Spleen (tissue), 11 donors: ENCODE data around the gene NHERF2. TPM values are rescaled to one million over a fixed set of nuclear protein-coding genes. Genes with fewer than 3 reads are reported as not detected.

Experiments used
- DNase-seq: peaks from one replicate; pipeline ENCODE4 v3.0.0-alpha.2; 2020
- H3K27ac ChIP-seq, 8 donors: fragments of 200-600 bp; sonication (generic) in 7 of 8; 1 replicate in 4 of 8; 2 replicates in 4 of 8; pipeline versions ENCODE4 v1.5.0 to v1.8.0; 2016 to 2021; ENCODE audit warnings: inconsistent platforms in 4 of 8, mild to moderate bottlenecking in 4 of 8, moderate library complexity in 1 of 8
- H3K27me3 ChIP-seq, 7 donors: fragments of 200-600 bp; sonication (generic) in 6 of 7; replicated peaks in 1 of 7; 1 replicate in 4 of 7; 2 replicates in 3 of 7; pipeline versions ENCODE4 v1.5.0 to v1.8.0; 2016 to 2021; ENCODE audit warnings: inconsistent platforms in 3 of 7, mild to moderate bottlenecking in 1 of 7
- H3K36me3 ChIP-seq, 6 donors: fragments of 200-600 bp; sonication (generic) in 5 of 6; 1 replicate in 4 of 6; 2 replicates in 2 of 6; pipeline versions ENCODE4 v1.5.0 to v1.8.0; 2016 to 2021; ENCODE audit warnings: inconsistent platforms in 2 of 6
- H3K4me1 ChIP-seq, 6 donors: fragments of 200-600 bp; sonication (generic) in 5 of 6; 1 replicate in 3 of 6; 2 replicates in 3 of 6; pipeline versions ENCODE4 v1.5.0 to v1.8.0; 2016 to 2021; ENCODE audit warnings: inconsistent platforms in 3 of 6
- H3K4me3 ChIP-seq, 8 donors: fragments of 200-600 bp; sonication (generic) in 7 of 8; 1 replicate in 4 of 8; 2 replicates in 4 of 8; pipeline versions ENCODE4 v1.5.0 to v1.8.0; 2016 to 2021; ENCODE audit warnings: inconsistent platforms in 4 of 8, mild to moderate bottlenecking in 4 of 8, moderate library complexity in 2 of 8
- H3K9me3 ChIP-seq, 8 donors: fragments of 200-600 bp; sonication (generic) in 7 of 8; 1 replicate in 4 of 8; 2 replicates in 4 of 8; pipeline versions ENCODE4 v1.5.0 to v1.8.0; 2016 to 2021; ENCODE audit warnings: inconsistent platforms in 4 of 8
- CTCF ChIP-seq, 11 experiments: fragments of 200-600 bp in 7 of 11; fragments of 450-650 bp in 4 of 11; sonication (generic) in 4 of 11; IDR thresholded peaks in 8 of 11; conservative IDR thresholded peaks in 3 of 11; 1 replicate in 7 of 11; 2 replicates in 4 of 11; pipeline versions ENCODE4 v1.4.0 to v1.8.0; 2016 to 2021; ENCODE audit warnings: antibody characterized with exemption in 11 of 11, inconsistent platforms in 4 of 11, mild to moderate bottlenecking in 1 of 11
- POLR2A ChIP-seq, 3 donors: fragments of 450-650 bp; IDR thresholded peaks; one replicate each; pipeline ENCODE4 v1.5.1; 2017; ENCODE audit warnings: antibody characterized with exemption in 3 of 3, mild to moderate bottlenecking in 1 of 3
- POLR2AphosphoS5 ChIP-seq, 3 donors: sonication (generic); formaldehyde crosslinking; IDR thresholded peaks; one replicate each; pipeline ENCODE4 v1.5.1; 2017; ENCODE audit warnings: antibody characterized with exemption in 3 of 3
- WGBS, 5 donors: extraction: QIAGEN DNeasy Blood & Tissue Kit in 3 of 5; methylation state at CpG; one replicate each; pipeline versions ENCODE4 v1.1.5 to v1.1.7; 2013 to 2018; 5-methylcytosine and 5-hydroxymethylcytosine counted together
- intact Hi-C: fragments of 100-400 bp; cut with DNase I; formaldehyde crosslinking; loops from one replicate; pipeline ENCODE4 v1.15.0; 2023; ENCODE audit warnings: low total_unique reads
- polyA plus RNA-seq, 3 donors: library from polyadenylated mRNA; stranded (reverse); fragments of 200-250 nt; gene quantifications; one replicate each; pipeline ENCODE4 v1.2.1, GENCODE V29; 2013
- total RNA-seq, 7 donors: library from RNA; depleted of rRNA in 3 of 7; stranded (reverse); fragments of >200 nt in 3 of 7; fragmentation: NEBNext Ultra II Directional in 4 of 7; extraction: Animal tissue kit (Norgen Biotek cat#: 25700) in 4 of 7; gene quantifications; one replicate each; pipeline versions ENCODE4 v1.1.0 to v1.2.1, GENCODE V29; 2016 to 2021
- donor health status: healthy with polysubstance abuse.
- donor health status: DM: no; HTN: no; CAD: no; lungs with moderate emphysema.
- donor health status: DM: no; HTN: no; CAD: no.
- donor health status: Bipolar disorder and iron deficiency.
- donor health status: healthy.
- donor health status: DM: no; HTN: no; CAD: no.
- donor health status: DM: yes; HTN: yes; CAD: no.

The NHERF2 gene
- total and polyA plus RNA-seq, 10 donors, result 62.4 to 218 (median 112) TPM

GRCh38 chr16:2003827-2004641 is 22.7 kb upstream of the NHERF2 start:
- no peaks in the 10 kb centered on the region for H3K9me3 ChIP-seq
- peak overlapping the region in 1 of 8 donors; percentile 2 for H3K27ac ChIP-seq
- H3K4me3 ChIP-seq, result peak overlapping the region in 4 of 8 donors; percentile 1 to 36 (median 9)
- peaks cover 5 to 64% (median 45%) of the 10 kb centered on the region in 6 donors for H3K36me3 ChIP-seq
- H3K27me3 ChIP-seq, result no peaks in the 10 kb centered on the region
- intact Hi-C loops, result no loop called here
- TF ChIP-seq POLR2A (IDR thresholded peaks at IDR 0.05) (no peak), CTCF (IDR thresholded peaks at IDR 0.05 in 8 of 11, conservative IDR thresholded peaks at IDR 0.05 in 3 of 11) (peak; percentile 85 to 97 (median 93)), POLR2AphosphoS5 (IDR thresholded peaks at IDR 0.05) (peak; percentile 53 to 83 (median 70))
- peaks cover 48 to 76% (median 59%) of the 10 kb centered on the region in 6 donors for H3K4me1 ChIP-seq
- peak; percentile 97 for DNase-seq
- 36 to 52% (median 37%) methylated on average over 28 to 36 of the region's 36 CpGs for WGBS, 5 donors

GRCh38 chr16:2004795-2005517 is 21.7 kb upstream of the NHERF2 start:
- Histone ChIP-seq H3K27me3 (no peaks in the 10 kb centered on the region), H3K27ac (peak overlapping the region in 5 of 8 donors; percentile 22 to 95 (median 49)), H3K4me3 (peak overlapping the region in 2 of 8 donors; percentile 12 to 35), H3K36me3 (peaks cover 5 to 55% (median 36%) of the 10 kb centered on the region in 6 donors), H3K4me1 (peaks cover 48 to 72% (median 61%) of the 10 kb centered on the region in 6 donors), H3K9me3 (no peaks in the 10 kb centered on the region)
- DNase-seq, result peak; percentile 76
- TF ChIP-seq CTCF (IDR thresholded peaks at IDR 0.05 in 8 of 11, conservative IDR thresholded peaks at IDR 0.05 in 3 of 11) (no peak), POLR2AphosphoS5 (IDR thresholded peaks at IDR 0.05) (peak in 1 of 3 donors; percentile 49), POLR2A (IDR thresholded peaks at IDR 0.05) (no peak)
- WGBS, 5 donors, result 55 to 67% (median 65%) methylated on average over 22 to 34 of the region's 34 CpGs
- intact Hi-C loops, result no loop called here

GRCh38 chr16:2005646-2006045 is 21.1 kb upstream of the NHERF2 start:
- Histone ChIP-seq H3K27ac (peak overlapping the region in 5 of 8 donors; percentile 23 to 95 (median 49)), H3K4me1 (peaks cover 54 to 75% (median 68%) of the 10 kb centered on the region in 6 donors), H3K9me3 (no peaks in the 10 kb centered on the region), H3K36me3 (peaks cover 5 to 48% (median 29%) of the 10 kb centered on the region in 6 donors), H3K27me3 (no peaks in the 10 kb centered on the region), H3K4me3 (peak overlapping the region in 1 of 8 donors; percentile 35)
- 34 to 52% (median 43%) methylated on average over 15 to 21 of the region's 21 CpGs for WGBS, 5 donors
- DNase-seq, result peak; percentile 82
- TF ChIP-seq POLR2A (IDR thresholded peaks at IDR 0.05) (no peak), POLR2AphosphoS5 (IDR thresholded peaks at IDR 0.05) (peak in 2 of 3 donors; percentile 49 to 61), CTCF (IDR thresholded peaks at IDR 0.05 in 8 of 11, conservative IDR thresholded peaks at IDR 0.05 in 3 of 11) (peak in 7 of 11 experiments; percentile 14 to 53 (median 33))
- intact Hi-C loops, result no loop called here
